Upper lobe of left lung (tissue), 6 donors: ENCODE measurements around the gene SMIM29. TPM values are rescaled to one million over a fixed set of nuclear protein-coding genes. Genes with fewer than 3 reads are reported as not detected.

Source experiments
- ATAC-seq, 2 donors: fragments of 200-7000 bp; cut with Tn5 transposase; one replicate each; pipeline ENCODE4 v1.9.1; 2022; ENCODE audit warnings: mild to moderate bottlenecking in 2 of 2, moderate library complexity in 2 of 2; ENCODE audit not compliant: low FRiP score in 2 of 2
- DNase-seq, 2 donors: peaks; one replicate each; pipeline ENCODE4 v3.0.0-alpha.2; 2019 to 2020
- H3K27ac ChIP-seq, 4 donors: fragments of 200-600 bp; sonication (generic); one replicate each; pipeline ENCODE4 v1.5.1; 2016 to 2019
- H3K27me3 ChIP-seq, 4 donors: fragments of 200-600 bp; sonication (generic); one replicate each; pipeline ENCODE4 v1.5.1; 2017 to 2019
- H3K36me3 ChIP-seq, 4 donors: fragments of 200-600 bp; sonication (generic); one replicate each; pipeline ENCODE4 v1.5.1; 2016 to 2019
- H3K4me1 ChIP-seq, 4 donors: fragments of 200-600 bp; sonication (generic); one replicate each; pipeline ENCODE4 v1.5.1; 2018 to 2019
- H3K4me3 ChIP-seq, 4 donors: fragments of 200-600 bp; sonication (generic); one replicate each; pipeline ENCODE4 v1.5.1; 2017 to 2019; ENCODE audit warnings: mild to moderate bottlenecking in 2 of 4, moderate library complexity in 1 of 4
- H3K9me3 ChIP-seq, 4 donors: fragments of 200-600 bp; sonication (generic); one replicate each; pipeline ENCODE4 v1.5.1; 2018 to 2019
- EP300 ChIP-seq, 4 donors: sonication (generic); formaldehyde crosslinking; IDR thresholded peaks; one replicate each; pipeline ENCODE4 v1.5.1; 2017; ENCODE audit warnings: antibody characterized with exemption in 4 of 4, control low read depth in 2 of 4
- POLR2A ChIP-seq, 4 donors: fragments of 450-650 bp; IDR thresholded peaks; one replicate each; pipeline ENCODE4 v1.5.1; 2016 to 2017; ENCODE audit warnings: antibody characterized with exemption in 4 of 4, mild to moderate bottlenecking in 2 of 4
- POLR2AphosphoS5 ChIP-seq, 2 donors: sonication (generic); formaldehyde crosslinking; IDR thresholded peaks; one replicate each; pipeline ENCODE4 v1.5.1; 2017; ENCODE audit warnings: antibody characterized with exemption in 2 of 2
- WGBS, 2 donors: methylation state at CpG; one replicate each; pipeline ENCODE4 v1.1.5; 2017 to 2018; 5-methylcytosine and 5-hydroxymethylcytosine counted together
- total RNA-seq, 6 donors: library from RNA; depleted of rRNA in 4 of 6; stranded (reverse); fragments of >200 nt in 4 of 6; gene quantifications; one replicate each; pipeline versions ENCODE4 v1.1.0 to v1.2.1, GENCODE V29; 2016 to 2021
- TF ChIP-seq, protein P1 (sequence below), 6 experiments: fragments of 450-650 bp in 4 of 6; fragments of 200-600 bp in 2 of 6; sonication (generic) in 2 of 6; IDR thresholded peaks; one replicate each; pipeline ENCODE4 v1.5.1; 2016 to 2019; ENCODE audit warnings: antibody characterized with exemption in 6 of 6
- donor health status: DM: no; HTN: no; CAD: no; lungs with moderate emphysema.
- donor health status: DM: no; HTN: yes; CAD: no; lungs with severe emphysema.

SMIM29 gene
- total RNA-seq, 6 donors from 2014 or later: 12.6 to 42.2 (median 34.9) TPM

- ATAC-seq (no peak), DNase-seq (no peak)
- H3K27me3 ChIP-seq: no peaks in the 10 kb centered on the region
- H3K4me3 ChIP-seq: no peak overlapping the region
- H3K36me3 ChIP-seq: no peaks in the 10 kb centered on the region
- TF ChIP-seq POLR2A (IDR thresholded peaks at IDR 0.05) (no peak), EP300 (IDR thresholded peaks at IDR 0.05) (no peak), POLR2AphosphoS5 (IDR thresholded peaks at IDR 0.05) (no peak)
- TF ChIP-seq, protein P1, sequence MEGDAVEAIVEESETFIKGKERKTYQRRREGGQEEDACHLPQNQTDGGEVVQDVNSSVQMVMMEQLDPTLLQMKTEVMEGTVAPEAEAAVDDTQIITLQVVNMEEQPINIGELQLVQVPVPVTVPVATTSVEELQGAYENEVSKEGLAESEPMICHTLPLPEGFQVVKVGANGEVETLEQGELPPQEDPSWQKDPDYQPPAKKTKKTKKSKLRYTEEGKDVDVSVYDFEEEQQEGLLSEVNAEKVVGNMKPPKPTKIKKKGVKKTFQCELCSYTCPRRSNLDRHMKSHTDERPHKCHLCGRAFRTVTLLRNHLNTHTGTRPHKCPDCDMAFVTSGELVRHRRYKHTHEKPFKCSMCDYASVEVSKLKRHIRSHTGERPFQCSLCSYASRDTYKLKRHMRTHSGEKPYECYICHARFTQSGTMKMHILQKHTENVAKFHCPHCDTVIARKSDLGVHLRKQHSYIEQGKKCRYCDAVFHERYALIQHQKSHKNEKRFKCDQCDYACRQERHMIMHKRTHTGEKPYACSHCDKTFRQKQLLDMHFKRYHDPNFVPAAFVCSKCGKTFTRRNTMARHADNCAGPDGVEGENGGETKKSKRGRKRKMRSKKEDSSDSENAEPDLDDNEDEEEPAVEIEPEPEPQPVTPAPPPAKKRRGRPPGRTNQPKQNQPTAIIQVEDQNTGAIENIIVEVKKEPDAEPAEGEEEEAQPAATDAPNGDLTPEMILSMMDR (IDR thresholded peaks at IDR 0.05): no peak
- H3K27ac ChIP-seq: no peak overlapping the region
- WGBS, 2 donors: 94 to 95% methylated on average over 8 of the region's 8 CpGs
- H3K9me3 ChIP-seq: no peaks in the 10 kb centered on the region
- peaks cover 0 to 4% (median 0%) of the 10 kb centered on the region in 4 donors for H3K4me1 ChIP-seq
These were observed 18.9 kb downstream of the SMIM29 start for GRCh38 chr6:34229877-34230276.

GRCh38 chr6:34227761-34228421 is 20.9 kb downstream of the SMIM29 start:
- Histone ChIP-seq H3K4me1 (peaks cover 6 to 12% (median 9%) of the 10 kb centered on the region in 4 donors), H3K27ac (no peak overlapping the region), H3K4me3 (no peak overlapping the region), H3K27me3 (no peaks in the 10 kb centered on the region), H3K9me3 (no peaks in the 10 kb centered on the region), H3K36me3 (no peaks in the 10 kb centered on the region)
- TF ChIP-seq EP300 (IDR thresholded peaks at IDR 0.05) (no peak), POLR2A (IDR thresholded peaks at IDR 0.05) (no peak), POLR2AphosphoS5 (IDR thresholded peaks at IDR 0.05) (no peak)
- TF ChIP-seq, protein P1 (IDR thresholded peaks at IDR 0.05): no peak
- 90 to 91% methylated on average over 13 to 16 of the region's 16 CpGs for WGBS, 2 donors
- ATAC-seq: no peak
- DNase-seq: no peak

GRCh38 chr6:34226731-34227586 is 21.8 kb downstream of the SMIM29 start:
- H3K36me3 ChIP-seq: no peaks in the 10 kb centered on the region
- no peak for ATAC-seq

GRCh38 chr6:34226066-34226465 is 22.7 kb downstream of the SMIM29 start:
- TF ChIP-seq, protein P1 (IDR thresholded peaks at IDR 0.05): no peak
- no peak for TF ChIP-seq POLR2A (IDR thresholded peaks at IDR 0.05)
- TF ChIP-seq POLR2AphosphoS5 (IDR thresholded peaks at IDR 0.05): no peak
- TF ChIP-seq EP300 (IDR thresholded peaks at IDR 0.05): no peak
- Histone ChIP-seq H3K4me3 (no peak overlapping the region), H3K27me3 (no peaks in the 10 kb centered on the region), H3K9me3 (no peaks in the 10 kb centered on the region), H3K27ac (no peak overlapping the region), H3K4me1 (peaks cover 6 to 12% (median 9%) of the 10 kb centered on the region in 4 donors), H3K36me3 (no peaks in the 10 kb centered on the region)
- DNase-seq (no peak), ATAC-seq (no peak)
- 77 to 79% methylated on average over 7 of the region's 7 CpGs for WGBS, 2 donors

More at GRCh38 chr6:34226731-34227586, 21.8 kb downstream of the SMIM29 start:
- no peaks in the 10 kb centered on the region for H3K27me3 ChIP-seq
- H3K9me3 ChIP-seq: no peaks in the 10 kb centered on the region
- DNase-seq: no peak
- 83 to 90% methylated on average over 12 to 15 of the region's 15 CpGs for WGBS, 2 donors
- no peak overlapping the region for H3K27ac ChIP-seq
- H3K4me1 ChIP-seq: peaks cover 6 to 12% (median 9%) of the 10 kb centered on the region in 4 donors
- no peak for TF ChIP-seq EP300 (IDR thresholded peaks at IDR 0.05)
- TF ChIP-seq, protein P1 (IDR thresholded peaks at IDR 0.05): no peak
- no peak for TF ChIP-seq POLR2AphosphoS5 (IDR thresholded peaks at IDR 0.05)
- no peak overlapping the region for H3K4me3 ChIP-seq
